SIG-M5 treated with dmso at 0.1 percent for 504 hours (cell line): Measurements from ENCODE around the gene CLDND1.
A peak's percentile ranks its signal among the peaks of the same experiment; 100 is the strongest.

Source experiments
- DNase-seq: peaks from one replicate; lab custom pipeline; 2025; ENCODE audit not compliant: unreplicated experiment; lab: John Stamatoyannopoulos, UW

The CLDND1 gene

DNA sequence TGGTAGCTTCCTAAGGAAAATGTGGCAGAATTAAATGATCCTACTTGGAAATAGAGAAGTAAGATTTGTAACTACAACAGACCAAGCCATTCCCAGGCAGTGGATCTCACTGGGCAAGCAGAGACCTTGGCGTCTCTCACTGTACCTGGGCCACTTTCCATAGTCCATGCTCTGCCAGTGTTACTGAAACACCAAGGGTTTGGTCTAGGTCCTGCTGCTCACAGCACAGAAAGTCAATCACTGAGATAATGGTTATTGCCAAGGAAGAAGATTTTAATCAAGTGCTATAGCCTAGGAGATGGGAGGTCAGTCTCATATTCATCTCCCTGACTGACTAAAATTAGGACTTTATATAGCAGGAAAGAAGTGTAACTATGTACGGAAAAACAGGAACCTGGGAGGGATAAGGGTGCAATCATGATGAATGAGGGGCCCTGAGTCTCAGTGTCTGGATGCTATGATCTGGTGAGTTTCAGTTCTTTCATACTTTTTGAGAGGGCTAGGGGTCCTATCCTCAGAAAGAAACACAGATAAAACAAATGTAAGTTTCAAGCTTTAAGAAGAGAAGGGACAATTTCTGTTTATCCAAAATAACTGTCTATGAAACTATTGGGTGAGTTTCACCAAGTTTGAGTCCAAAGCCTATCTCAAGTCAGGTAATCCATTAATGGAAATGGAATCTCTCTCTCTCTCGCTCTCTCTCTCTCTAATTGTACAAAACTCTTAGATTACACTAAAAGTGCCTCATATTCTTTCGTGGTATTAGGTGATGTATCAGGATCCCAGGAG lies 29.7 kb upstream of the CLDND1 start:
- no peak for DNase-seq

DNA sequence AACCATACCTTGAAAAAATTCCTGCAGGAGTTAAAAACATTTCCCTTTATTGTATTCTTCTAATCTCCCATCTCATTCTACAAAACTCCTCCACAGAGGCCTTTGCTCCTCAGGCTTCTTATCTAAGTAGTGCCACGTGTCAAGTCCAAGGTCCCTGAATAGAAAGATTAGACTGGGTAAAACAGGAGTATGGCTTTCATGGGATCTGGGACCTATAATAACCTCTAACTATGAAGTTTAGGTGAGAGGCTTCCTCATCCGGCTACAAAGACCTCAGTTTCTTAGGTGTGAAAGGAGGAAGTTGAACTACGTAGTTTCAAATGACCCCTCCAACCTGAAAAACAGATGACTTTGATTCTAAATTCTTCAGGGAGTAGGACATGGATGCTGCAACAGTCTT lies 29.1 kb upstream of the CLDND1 start:
- DNase-seq = no peak

DNA sequence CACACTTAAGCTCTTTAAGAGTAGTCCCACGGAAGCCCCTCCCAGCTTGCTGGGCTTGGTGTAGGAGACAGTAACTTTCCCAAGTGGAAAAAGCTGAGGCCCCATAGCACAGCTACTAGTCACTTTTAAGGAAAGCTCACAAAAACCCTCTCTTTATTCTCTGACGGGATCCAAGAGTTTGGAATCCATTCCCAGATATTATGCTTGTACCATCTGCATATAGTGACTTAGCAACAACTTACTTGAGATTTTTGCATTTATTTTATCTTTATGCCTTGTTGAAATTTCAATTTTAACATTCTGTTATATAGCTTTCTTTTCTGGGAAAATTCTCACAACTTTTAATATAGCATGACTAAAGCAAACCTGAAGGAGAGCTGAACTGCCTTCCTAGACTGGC lies 28.5 kb upstream of the CLDND1 start:
- DNase-seq = no peak

DNA sequence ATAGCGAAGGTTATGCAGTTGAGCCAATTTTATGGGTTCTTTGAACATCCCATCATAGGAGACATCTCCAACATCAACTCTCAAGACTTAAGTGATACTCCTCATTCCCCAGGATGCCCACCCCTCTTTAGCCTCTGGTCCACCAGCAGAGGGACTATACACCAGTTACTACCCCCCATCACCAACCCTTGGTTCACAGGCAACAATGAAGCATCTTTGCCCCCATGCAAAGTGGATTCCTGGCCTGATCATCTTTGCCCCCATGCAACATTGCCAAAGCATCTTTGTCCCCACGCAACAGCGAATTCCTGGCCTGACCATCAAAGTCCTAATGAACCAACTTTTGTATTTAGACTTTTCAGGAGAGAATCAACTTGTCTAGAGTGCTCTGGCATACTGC lies 28.1 kb upstream of the CLDND1 start:
- DNase-seq = no peak

DNA sequence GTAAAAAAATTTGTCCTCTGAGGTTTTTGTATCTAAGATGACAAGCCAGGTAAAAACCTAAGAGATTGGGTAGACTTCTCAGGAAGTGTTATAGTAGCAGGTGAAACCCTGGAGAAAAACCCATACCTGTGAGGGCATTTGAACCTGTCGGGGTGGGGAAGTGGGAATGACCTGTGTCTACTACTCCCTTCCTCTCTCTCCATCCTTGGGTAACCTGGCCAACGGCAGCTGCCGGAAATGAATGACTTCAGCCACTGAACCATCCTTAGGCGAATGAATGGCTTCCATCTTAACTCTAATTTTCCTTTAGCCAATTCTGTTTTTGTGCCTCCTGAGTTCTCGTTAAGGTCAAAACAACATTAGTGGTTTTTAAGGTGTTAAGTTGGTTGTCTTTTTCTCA lies 25.8 kb upstream of the CLDND1 start:
- no peak for DNase-seq

GRCh38 chr3:98545940-98546339 lies 23.2 kb upstream of the CLDND1 start:
- DNase-seq = no peak

GRCh38 chr3:98542623-98543022 lies 19.9 kb upstream of the CLDND1 start:
- DNase-seq = no peak

- DNase-seq = no peak
Observed at GRCh38 chr3:98541695-98542094, 19.0 kb upstream of the CLDND1 start.

- DNase-seq = no peak
Observed at GRCh38 chr3:98540346-98540745, 17.6 kb upstream of the CLDND1 start.

DNA sequence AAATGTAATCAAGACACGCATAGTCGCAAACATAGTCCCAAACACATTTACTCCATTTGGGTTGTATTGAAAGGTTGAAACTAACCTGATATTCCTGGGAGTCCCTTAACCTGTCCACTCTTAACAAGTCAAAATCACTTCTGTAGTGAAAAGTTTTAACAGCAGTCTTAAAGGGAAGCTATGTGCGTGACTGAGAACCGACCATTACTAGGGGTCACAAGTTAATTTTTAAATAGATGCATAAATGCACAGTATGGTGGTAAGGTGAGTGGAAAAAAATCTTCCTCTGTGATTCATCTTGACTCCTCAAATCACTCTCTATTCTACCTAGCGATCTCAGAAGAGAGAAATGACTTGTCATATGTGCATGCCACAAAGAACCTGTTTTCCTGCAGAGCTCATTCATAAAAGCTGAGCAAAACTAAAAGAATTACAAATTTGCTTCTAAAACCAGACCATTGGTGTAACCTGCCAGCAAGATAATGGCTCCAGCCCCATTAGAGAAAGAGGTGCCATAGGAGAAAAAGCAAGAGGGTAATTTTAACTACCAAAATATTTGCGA lies 13.8 kb upstream of the CLDND1 start:
- no peak for DNase-seq

DNA sequence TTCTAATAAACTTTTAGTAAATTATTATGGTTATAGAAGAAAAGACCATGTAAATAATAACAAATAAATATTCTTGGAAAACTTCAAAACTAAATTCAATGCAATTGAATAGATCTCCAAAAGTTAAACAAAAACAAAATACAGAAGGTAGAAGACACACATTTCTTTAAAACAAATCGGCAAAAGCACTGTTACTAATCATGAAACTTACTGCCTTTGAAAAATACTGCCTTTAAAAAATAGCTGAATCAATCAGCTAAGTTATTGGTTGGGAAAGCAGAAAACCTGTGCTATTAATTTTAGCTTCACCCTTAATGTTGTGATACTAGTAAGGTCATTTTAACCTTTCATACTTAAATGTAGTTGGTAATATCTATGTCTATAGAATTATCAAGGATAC lies 12.0 kb upstream of the CLDND1 start:
- no peak for DNase-seq

- DNase-seq = no peak
Observed at GRCh38 chr3:98534168-98534567, 11.5 kb upstream of the CLDND1 start.

- no peak for DNase-seq
Observed at GRCh38 chr3:98532709-98533571, 10.2 kb upstream of the CLDND1 start.

DNA sequence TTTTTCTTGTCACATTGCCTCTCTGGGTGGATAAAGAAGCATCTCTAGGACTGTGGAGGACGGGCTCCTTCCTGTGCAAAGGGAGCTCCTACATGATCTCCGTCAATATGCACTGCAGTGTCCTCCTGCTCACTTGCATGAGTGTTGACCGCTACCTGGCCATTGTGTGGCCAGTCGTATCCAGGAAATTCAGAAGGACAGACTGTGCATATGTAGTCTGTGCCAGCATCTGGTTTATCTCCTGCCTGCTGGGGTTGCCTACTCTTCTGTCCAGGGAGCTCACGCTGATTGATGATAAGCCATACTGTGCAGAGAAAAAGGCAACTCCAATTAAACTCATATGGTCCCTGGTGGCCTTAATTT lies 9.6 kb upstream of the CLDND1 start:
- DNase-seq = no peak

DNA sequence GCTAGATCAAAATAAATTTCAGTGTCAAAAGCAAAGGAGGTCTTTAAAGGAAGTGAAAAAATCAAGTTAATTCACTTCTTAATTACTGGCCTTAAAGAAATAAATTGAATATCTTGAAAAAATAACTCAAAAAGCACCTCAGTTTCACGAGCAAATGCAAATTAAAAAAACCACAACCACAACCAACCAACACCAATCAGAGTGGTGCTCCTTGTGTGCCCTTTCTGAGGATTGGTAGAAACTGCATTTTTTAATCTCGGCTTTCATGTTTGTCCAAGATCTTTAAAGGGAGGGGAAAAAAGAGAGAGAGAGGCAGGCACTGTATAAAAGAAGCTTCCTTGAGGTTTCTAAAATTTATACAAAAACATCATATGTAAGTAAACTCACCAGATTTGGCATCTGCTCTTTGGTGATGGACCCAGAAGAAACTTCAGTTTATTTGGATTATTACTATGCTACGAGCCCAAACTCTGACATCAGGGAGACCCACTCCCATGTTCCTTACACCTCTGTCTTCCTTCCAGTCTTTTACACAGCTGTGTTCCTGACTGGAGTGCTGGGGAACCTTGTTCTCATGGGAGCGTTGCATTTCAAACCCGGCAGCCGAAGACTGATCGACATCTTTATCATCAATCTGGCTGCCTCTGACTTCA lies 9.0 kb upstream of the CLDND1 start, which contains the start of gene GPR15:
Gene GPR15, plus strand, starts transcription at position 357 of the 653 bp plus-strand sequence. Its CDS starts 56 bp downstream, at position 413.
- no peak for DNase-seq

DNA sequence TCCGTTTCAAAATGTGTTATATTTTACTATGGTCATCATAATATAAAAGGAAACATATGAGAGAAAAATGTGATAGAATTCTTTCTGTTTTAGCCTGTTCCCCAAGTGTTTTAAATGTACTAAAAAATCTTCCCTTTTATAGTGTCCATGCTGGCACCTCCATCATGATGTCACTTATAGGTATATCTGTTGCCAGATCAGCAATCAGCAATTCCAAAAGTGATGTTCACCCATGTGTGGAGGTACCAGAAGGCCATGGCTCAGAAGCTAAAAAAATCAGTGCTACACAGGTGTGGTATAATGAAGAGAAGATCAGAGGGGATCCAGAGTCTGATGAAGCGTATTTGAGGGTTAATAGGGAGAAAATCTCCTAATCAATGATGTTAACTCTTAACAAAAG lies 8.0 kb upstream of the CLDND1 start:
- no peak for DNase-seq

- no peak for DNase-seq
Observed at GRCh38 chr3:98529856-98530459, 7.3 kb upstream of the CLDND1 start.

DNA sequence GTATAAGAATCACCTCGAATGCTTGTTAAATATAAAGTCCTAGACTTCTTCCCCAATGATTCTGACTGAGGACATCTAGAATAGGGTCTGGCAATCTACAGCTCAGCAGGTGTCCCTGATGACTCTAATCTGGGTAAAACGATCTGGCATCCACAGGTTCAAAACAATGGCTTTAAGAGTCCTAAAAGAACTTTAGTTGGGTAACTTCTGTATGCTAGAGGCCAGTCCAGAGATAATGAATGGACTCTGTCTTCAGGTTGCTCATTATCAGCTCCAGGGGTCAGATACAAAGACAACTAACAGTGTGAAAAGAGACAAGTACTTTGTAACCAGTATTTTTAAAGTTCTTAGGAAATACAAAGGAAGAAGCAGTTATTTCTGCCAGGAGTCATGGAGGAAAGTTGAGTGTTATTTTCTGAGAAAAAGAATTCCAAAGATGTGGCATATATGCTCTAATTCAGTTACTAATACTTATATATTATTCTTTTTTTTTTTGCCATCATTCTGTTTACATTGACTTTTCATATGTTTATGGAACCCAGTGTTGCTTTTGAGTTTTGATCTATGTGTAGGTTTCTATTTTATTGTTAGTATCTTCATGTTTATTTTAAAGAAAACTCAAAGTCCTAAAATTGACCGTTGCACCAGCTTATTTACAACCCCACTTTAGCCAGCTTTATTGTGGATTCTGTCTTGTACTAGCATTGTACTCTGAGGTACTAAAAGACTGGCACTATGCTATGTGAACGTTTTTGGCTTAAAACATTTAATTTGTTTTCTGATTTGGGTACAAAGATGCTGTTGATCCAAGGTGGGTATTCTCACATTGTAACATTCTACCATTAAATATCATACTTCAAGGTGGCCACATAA lies 6.0 kb upstream of the CLDND1 start:
- DNase-seq = no peak

DNA sequence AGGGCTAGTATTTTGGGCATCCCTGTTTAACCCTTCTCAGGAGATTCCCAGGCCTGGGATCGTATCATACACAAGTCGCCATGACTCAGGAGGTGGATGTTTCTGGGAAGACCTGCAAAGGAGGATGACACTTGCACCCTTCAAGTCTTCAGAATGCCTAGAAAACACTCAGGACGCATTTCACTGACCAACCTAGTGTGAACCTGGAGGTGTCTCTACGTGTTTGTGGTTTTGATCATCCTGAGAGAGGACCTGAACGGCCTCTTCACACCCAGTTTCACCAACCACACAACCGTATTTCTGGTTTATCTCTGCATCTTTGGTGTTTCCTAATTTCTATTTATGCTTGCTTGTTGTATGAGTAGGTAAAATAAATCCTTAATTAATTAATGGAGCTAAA lies 2.8 kb upstream of the CLDND1 start:
- no peak for DNase-seq

DNA sequence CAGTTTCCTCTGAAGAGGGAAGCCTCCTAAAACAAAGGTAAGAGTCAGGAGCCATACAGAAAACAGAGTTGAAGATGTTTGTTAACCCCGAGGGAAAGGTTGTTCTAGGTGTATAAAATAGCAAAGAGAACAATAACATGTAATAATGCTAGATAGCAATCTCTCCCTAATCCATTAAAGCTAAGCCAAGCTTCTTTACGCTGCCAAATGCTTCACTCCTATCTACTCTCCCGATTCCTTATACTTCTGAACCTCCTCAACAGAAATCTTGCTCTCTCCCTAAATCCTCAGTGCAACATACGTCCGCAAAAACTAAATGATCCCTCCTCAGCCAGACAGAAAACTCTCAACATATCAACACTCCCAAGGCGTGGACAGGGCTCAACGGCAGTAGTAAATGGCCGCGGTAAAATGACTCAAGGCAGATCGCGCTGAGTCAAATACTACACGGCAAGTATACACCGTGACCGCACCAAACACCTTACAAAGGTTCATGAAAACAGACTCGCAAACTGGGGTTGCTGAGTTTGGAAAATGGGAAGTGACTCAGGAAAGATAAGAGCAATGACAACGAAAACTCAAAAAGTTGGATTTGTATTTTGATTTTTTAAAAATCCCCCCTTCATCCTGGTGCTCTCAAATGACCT lies 682 bp downstream of the CLDND1 start:
- peak; percentile 51 for DNase-seq
